GM21576 (cell line): Measurements from ENCODE around the gene ARHGAP33.
A peak's percentile ranks its signal among the peaks of the same experiment; 100 is the strongest.
"Not testable (repeated sequence)": the region's sequence is repeated elsewhere in the genome, so short reads cannot be mapped to it uniquely, and the experiment has no call there.

Source experiments
- ATAC-seq: cut with Tn5 transposase; IDR thresholded peaks from one replicate; pipeline ENCODE4 v1.9.1; 2021; ENCODE audit warnings: mild to moderate bottlenecking, moderate library complexity; ENCODE audit not compliant: unreplicated experiment

ARHGAP33 gene

DNA sequence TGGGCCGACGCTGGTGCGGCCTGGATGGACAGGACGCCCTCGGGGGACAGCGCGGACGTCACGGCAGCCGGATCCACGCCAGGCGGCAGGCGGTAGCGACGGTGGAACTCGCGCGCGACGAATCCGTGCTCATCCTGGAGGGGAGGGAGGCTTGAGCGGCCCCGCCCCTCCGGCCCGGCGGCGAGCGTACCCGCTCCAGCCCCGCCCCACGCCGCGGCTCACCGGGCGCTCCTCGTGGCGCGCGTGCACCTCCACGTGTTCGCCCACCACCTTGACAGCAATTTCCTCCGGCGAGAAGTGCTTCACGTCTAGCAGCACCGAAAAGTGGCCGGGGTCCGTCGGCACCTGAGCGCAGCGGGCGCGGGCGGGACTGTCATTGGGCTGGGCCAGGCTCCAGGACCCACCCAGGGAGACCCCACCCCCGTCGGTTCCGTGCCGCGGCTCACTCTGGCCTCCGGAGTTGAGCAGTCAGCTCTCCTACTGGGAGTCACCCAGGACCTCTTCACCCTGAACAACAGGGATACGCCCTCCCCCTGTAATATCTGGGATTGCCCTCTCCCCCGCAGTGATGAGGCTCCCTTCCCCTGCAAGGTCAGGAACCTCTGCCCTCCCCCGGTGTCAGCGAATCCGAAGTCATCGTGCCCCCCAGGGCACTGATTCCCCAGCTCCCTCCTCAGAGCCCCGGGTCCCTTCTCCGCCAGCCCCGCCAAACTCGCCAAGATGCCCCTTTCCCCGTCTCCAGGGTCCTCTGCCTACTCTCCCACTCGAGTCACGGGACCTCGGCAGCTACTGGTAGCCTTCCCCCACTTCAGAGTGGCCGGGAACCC lies 19.6 kb upstream of the ARHGAP33 start:
- no peak for ATAC-seq

DNA sequence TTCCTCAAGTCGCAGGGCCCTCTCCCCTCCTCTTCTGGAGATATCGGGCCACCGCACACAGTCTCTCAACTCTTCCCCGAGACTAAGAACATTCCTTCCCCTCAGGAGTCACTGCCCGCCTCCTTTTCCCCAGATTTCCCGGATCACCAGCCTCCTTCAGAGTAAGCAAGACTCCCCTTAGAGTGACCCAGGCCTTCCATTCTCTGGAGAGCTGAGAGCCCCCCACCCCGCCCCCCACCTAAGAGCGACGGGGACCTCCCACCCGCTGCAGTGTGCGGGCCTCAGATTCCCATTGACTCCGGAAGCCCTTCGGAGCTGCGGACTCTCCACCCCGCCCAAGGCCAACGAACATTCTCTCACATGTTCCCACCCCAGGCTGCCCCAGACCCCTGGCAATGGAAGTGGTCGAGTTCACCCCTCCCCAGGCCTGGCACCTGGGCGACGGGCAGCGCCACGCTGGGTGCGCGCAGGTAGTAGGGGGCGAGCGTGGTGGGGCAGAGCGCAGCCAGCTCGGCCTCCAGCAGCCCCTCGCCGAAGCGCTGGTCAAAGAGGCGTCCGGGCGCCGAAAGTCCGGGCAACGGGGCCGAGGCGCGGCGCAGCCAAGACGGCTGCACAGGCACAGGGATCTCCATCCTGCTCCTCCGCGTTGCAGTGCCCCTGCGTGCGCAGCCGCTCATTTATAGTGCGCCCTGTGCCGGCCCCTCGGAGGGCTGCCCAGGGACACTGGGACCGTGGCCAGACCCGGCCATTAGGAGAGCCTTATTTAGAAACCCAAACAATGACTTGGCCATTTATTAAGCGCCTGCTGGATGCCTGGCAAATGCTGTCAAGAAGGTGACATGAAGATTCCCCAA lies 18.8 kb upstream of the ARHGAP33 start, which contains the start of gene HSPB6:
TSS of gene HSPB6 (minus strand) at position 653 of the 854 bp plus-strand sequence. CDS start at position 632, 21 bp downstream.
- ATAC-seq = no peak

DNA sequence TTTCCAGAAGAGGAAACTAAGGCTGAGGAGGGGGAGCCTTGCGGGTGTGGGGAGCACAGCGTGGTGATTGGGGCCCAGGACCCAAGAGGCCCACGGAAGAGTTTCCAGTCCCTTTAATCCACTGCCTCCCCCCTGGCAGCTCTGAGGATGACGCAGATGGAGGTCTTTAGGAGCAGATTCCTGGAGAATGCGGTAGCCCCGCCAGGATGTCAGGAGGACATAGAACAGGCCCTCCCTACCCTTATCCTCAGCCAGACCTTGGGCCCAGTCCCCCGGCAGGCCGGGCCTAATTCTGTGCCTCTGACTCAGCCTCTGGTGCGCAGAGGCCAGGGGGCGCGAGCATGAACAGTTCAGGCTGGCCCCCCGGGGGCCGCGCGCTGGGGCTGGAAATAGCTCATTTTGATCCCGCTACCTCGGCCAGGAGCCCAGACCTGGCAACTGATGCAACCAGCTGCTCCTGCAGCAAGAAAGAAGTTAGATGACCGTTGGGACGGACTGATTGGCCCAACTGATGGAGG lies 18.1 kb upstream of the ARHGAP33 start:
- ATAC-seq = no peak

DNA sequence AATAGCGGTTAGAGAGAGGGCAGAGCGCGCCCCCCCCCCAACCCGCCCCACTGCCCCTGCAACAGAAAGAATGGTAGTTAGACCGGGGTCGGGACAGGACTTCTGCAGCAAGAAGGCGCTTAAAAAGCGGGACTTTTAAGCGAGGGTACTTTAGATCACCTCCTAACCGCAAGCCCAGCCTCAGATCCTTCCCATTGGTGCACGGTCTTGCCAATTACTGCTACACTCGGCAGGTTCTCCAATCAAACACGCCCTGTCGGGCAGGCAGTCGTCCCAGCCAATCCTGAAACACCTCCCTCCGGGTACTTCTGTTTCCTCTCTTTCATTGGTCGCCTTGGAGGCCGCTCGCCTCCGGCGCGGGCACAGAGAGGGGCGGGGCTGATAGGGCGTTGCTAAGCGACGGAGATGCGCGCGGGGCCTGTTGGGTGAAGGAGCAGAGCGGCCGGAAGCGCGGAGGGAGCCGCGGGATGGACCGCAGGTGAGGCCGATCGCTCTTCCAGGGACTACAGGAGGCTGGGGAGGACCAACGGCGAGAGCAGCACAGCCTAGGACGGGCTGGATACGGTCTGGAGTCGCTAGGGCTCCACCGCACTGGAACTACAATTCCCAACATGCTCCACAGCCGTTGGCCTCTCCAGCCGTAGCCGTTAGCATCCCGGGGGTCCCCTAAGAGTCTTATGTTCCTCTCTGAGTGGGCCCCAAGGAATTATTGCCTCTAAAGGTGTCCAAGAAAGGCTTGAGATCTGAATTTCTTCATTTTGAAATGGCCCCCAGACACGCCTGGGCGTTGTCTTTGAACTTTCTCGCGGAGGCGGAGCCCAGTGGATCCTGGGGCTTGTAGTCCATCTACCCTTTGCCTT lies 17.4 kb upstream of the ARHGAP33 start, which contains the start of gene PROSER3:
TSS of gene PROSER3 (plus strand) at position 428 of the 860 bp plus-strand sequence. CDS start at position 468, 40 bp downstream.
- peak; percentile 90 for ATAC-seq

DNA sequence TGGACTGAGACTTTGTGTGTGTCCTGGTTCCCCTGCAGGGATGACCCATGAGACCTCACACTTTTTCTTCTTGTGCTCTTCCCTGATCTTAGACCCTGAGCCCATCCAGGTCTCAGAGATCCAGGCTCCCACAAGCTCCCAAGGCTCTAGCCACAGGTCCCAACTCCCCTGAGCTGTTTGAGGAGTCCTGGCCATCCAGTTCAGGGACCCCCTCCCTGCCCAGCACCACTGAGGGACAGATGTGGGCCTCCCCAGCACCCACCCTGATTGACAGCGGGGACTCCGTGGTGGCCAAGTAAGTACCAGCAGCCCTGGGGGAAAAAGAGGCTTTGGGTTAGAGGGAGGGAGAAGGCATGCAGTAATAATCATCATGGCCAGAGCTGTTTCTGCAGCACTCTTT lies 15.7 kb upstream of the ARHGAP33 start:
- no peak for ATAC-seq

DNA sequence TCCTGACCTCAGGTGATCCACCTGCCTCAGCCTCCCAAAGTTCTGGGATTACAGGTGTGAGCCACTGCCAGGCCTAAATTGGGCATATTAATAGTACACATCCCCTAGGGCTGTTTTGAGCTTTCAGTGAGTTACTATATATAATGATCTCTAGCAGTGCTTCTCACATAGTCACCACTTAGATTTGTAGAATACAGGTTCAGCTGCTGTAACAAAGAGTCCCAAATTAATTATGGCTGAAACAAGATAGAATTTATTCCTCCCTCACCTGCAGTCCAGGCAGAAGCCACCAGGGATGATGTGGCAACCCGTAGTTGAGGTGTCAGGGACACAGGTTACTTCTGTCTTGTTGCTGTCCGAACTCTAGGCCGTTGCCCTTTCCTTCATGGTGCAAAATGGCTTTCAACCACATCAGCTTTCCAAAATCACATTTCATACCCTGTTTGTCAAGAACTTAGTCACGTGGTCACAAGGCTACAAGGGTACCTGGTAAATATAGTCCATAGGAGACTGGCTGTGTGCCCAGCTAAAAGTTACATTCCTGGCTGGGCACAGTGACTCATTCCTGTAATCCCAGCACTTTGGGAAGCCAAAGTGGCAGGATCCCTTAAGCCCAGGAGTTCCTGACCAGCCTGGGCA lies 14.5 kb upstream of the ARHGAP33 start:
- ATAC-seq = no peak

DNA sequence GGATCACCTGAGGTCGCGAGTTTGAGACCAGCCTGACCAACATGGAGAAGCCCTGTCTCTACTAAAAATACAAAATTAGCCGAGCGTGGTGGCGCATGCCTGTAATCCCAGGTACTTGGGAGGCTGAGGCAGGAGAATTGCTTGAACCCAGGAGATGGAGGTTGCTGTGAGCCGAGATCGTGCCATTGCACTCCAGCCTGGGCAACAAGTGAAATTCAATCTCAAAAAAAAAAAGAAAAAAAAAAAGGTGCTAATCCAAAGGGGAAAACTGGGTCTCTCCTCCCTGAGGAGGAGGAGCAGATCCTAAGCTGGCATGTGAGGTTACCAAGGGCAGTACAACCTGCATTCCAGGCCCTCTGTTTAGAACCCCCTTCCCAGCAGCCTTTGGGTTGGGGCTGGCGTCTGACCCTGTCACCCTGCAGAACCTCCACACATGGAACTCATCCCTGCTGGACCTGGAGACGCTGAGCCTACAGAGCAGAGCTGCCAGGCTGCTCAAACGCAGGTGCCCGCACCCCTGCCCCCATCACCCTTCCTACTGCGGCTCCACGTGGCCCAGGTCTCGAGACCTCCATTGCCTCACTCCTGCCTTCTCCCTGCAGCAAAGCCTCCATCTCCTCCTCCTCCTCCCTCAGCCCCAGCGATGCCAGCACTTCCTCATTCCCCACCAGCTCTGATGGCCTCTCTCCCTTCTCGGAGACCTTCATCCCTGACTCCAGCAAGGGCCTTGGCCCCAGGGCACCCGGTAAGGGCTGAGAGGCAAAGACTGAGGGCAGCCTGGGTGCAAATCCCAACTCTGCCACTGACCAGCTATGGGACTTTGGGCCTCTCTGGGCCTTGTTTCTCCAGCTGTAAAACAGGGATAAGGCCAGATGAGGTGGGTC lies 10.7 kb upstream of the ARHGAP33 start:
- ATAC-seq = no peak

DNA sequence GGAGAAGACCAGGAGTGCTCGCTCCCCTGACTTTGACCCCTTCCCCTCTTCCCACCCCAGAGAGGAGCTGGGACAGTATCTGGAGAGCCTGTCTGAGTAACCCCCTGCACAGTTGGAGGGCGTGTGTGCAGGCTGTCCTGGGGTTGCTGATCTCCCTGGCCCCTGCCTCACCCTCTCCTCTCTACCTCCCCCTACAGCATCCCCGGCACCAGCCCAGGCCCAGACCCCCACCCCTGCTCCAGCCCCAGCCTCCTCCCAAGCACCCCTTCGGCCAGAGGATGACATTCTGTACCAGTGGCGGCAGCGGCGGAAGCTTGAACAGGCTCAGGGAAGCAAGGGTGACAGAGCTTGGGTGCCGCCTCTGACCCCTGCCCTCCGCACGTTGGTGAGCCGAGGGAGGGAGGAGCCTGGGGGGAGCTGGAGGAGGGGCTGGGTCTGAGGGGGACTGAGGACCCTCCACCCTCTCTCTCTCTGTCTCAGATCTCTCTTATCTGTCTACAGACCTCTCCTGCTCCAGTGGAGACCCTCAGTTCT lies 8.7 kb upstream of the ARHGAP33 start:
- no peak for ATAC-seq

DNA sequence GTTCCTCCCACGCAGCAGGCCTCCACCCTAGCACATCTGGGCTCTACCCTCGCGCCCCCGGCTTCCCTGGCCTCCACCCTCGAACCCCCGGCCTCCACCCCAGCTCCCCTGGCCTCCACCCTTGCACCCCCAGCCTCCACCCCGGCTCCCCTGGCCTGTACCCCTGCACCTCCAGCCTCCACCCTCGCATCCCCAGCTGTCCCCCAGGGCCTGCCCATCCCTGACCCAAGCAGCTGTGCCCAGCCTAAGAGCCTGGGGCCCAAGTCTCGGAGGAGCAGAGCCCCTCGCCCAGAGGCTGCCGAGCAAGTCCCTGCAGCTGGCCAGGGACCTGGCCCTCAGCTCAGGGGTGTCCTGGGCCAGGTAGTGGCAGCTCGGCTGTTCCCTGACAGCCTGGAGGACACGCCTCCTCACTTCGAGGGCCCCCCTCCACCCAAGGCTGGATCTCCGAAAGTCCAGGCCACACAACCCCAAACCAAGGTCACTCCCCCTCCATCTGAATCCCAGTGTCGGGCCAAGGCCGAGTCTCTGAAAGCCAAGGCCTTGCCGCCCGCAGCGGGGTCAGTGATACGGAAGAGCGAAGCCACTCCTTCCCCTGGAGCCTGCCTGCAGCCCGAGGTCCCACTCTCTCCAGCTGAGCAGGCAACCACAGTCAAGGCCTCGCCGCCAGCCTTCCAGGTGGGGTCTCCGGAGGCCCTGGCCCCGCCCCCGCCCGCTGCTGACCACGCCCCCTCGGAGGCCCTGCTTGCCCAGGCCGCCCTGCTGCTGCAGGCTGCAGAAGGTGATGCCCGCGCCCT lies 7.9 kb upstream of the ARHGAP33 start:
- ATAC-seq = no peak

DNA sequence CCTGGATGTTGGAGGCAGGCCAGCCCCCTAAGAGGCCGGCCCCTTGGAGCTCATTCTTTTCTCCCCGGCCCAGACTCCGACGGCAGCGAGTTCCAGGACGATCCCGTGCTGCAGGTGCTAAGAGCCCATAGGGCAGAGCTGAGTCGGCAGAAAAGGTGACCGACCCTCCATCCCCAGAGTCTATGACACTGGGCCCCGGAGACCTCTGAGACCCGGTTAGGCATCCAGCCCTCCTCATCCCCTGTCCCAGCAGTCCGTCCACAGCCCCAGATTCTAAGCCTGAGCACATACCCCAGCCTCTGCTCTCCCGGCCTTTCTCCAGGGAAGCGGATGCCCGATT lies 7.3 kb upstream of the ARHGAP33 start:
- ATAC-seq = no peak

DNA sequence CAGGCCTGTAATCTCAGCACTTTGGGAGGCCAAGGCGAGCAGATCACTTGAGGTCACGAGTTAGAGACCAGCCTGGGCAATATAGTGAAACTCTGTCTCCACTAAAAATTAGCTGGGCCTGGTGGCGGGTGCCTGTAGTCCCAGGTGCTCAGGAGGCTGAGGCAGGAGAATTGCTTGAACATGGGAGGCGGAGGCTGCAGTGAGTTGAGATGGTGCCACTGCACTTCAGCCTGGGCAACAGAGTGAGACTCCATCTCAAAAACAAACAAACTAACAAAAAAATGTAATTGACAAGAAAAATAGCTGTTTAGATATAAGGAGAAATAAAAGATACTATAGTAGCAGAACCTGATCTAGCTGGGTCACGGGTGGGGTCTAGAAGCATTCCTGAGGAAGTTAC lies 3.0 kb upstream of the ARHGAP33 start:
- ATAC-seq = not testable (repeated sequence)

DNA sequence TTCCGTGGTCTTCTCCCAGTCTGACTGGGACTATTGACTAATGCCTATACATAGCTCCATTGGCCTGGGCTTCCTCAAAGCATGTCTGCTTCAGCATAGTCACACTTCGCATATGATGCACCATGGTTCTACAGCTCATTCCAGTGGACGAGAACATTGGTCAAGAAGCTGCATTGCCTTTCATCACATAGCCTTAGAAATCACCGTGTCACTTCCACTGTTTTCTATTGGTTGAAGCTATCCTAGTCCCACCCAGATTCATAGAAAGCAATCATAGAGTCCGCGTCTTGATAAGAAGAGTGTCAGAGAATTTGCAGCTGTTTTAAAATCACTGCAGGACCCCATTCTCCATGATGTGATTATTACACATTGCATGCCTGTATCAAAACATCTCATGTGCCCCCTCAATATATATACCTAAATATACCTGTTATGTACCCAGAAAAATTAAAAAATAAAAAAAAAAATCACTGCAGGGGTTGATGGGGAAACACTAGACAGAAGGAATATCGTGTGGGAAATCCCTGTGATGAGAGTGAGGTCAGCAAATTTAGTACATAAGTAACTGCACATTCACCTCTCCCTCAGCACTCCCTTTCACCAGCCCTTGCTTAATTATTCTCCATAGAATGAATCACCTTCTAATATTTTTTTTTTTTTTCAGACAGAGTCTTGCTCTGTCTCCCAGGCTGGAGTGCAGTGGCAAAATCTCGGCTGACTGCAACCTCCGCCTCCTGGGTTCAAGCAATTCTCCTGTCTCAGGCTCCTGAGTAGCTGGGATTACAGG lies 2.2 kb upstream of the ARHGAP33 start:
- ATAC-seq = no peak

DNA sequence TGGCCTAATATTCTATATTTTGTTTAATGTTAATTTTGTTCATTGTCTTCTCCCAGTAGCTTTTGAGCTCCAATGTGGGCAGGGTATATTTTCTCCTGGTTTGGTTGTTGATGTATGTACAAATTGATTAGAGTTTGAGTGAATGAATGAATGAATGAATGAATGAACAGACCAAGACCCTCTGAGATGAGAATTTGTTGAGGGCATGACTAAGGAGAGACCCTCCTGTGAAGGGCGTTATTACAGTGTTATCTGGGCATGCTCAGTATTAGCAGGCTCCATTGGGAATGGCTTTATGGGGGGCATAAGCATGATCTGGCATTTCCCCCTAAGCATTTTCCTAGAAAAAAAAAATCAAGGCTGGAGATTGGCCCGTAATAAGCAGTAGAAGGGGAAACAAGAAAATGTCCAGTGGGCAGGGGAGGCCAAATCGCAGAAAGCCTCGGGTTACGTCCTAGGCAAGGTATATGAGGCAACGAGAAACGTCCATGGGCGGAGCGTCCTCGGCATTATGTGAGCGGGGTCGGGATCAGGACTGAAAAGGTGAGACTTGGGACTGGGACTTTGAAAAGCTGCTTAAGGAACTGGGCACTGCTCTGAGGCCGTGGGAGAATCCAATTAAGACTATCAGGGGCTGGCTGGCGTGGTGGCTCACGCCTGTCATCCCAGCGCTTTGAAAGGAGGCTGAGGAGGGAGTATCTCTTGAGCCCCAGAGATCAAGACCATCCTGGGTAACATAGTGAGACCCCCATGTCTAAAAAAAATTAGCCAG lies 904 bp upstream of the ARHGAP33 start:
- no peak for ATAC-seq

DNA sequence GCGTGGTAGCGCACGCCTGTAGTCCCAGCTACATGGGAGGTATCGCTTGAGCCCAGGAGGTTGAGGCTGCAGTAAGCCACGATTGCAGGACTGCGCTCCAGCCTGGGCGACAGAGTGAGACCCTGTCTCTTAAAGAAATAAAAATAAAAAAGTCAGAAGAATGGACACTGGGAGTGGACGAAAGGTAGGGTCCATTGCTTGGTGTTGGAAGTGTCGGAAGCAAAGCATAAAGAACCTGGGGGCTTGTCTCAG lies 392 bp upstream of the ARHGAP33 start:
- no peak for ATAC-seq

DNA sequence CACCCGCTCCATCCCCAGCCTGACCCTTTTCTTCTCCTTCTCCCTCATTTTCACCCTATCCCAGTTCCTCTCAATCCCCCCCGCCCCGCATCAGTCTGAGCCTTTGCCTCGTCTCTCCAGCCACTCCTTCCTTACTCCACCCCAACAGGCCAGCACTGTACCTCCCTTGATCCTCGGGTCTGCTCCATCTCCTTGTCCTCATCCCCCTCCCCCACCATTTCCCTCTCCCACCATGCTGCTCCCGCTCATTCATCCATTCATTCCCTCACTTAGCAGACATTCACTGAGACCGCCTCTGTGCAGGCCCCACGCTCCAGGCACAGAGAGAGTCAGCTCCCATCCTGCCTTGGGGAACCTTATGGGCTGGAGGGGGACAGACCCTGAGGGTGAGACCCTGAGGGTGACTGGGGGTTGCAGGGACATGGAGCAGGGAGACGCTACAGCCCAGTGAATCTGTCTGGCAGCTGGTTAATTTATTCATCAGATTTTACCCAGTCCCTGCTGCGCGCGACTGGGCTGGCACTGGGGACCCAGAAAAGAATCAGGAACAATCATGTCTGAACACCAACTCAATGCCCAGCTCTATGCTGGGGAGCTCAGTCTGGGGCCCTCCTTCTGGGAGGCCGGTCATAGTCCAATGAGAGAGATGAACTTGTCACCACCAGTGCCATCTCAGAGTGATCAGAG lies 881 bp downstream of the ARHGAP33 start:
- no peak for ATAC-seq

DNA sequence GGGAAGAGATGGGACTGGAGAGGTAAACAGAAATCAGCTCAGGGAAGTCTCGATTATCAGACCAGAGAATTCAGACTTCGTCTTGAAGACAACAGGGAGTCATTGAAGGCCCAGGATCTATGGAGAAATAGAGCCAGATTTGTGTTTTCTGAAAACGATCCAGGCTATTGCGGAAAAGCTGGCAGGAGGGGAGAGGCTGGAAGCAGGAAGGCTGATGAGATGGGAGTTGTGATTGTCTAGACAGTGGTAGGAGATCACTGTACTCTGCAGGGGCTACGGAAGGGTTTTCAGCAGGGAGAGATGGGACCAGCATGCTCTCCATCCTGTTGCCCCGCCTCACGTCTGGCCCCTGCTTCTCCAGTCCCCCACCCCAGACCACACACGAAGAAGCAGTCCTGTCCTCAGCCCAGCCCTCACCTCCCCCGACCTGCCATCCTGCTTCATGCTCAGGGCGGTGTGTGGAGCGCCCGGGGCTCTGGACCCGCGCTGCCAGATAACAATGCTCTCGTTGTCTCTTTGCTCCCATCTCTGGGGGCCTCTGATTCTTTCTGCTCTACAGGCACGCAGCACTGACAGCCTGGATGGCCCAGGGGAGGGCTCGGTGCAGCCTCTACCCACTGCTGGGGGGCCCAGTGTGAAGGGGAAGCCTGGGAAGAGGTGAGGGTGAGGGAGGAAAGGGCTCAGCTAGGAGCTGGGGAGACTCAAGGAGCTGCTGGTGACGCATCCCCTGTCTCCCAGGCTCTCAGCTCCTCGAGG lies 1.9 kb downstream of the ARHGAP33 start:
- no peak for ATAC-seq
